Daoy (cell line): ENCODE results near the gene DCBLD1. TPM values are rescaled to one million over a fixed set of nuclear protein-coding genes. Genes with fewer than 3 reads are reported as not detected.

Experiments used
- DNase-seq: peaks from one replicate; pipeline ENCODE4 v3.0.0-alpha.2; 2015; ENCODE audit warnings: low read depth
- total RNA-seq: library from RNA; depleted of rRNA; stranded (reverse); fragments of >200 nt; shearing (Covaris generic); gene quantifications from 2 replicates; pipeline ENCODE4 v1.2.3, GENCODE V29; 2014

DCBLD1 gene
- total RNA-seq, 1 experiment from 2014 or later: 21.0 TPM

DNA sequence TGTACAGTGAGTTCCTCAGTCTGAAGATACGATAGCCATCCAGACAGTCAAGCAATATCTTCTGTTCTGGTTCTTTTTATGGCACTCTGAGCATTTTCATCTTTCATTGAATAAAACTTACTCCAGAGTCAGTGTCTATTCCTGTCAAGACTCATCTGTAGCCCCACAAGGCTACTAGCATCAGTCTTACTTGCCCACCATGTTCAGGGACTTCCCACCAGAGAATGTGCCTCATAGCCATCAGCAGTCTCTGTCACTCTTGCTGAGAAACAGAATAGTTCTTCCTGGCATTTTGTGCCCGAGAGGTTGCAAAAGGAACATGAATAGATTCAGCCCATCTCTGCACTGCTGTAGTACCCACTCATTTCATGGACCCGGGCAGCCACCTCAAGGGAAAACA, 12.7 kb upstream of the DCBLD1 start:
- DNase-seq: no peak

- no peak for DNase-seq
Measured at GRCh38 chr6:117472667-117473066, 9.8 kb upstream of the DCBLD1 start.

- no peak for DNase-seq
Measured at GRCh38 chr6:117473401-117473800, 9.1 kb upstream of the DCBLD1 start.

- DNase-seq: peak; percentile 28
Measured at GRCh38 chr6:117477988-117478852, 4.3 kb upstream of the DCBLD1 start.

GRCh38 chr6:117478853-117479231, 3.6 kb upstream of the DCBLD1 start:
- no peak for DNase-seq

GRCh38 chr6:117480651-117481050, 1.8 kb upstream of the DCBLD1 start:
- DNase-seq: no peak

DNA sequence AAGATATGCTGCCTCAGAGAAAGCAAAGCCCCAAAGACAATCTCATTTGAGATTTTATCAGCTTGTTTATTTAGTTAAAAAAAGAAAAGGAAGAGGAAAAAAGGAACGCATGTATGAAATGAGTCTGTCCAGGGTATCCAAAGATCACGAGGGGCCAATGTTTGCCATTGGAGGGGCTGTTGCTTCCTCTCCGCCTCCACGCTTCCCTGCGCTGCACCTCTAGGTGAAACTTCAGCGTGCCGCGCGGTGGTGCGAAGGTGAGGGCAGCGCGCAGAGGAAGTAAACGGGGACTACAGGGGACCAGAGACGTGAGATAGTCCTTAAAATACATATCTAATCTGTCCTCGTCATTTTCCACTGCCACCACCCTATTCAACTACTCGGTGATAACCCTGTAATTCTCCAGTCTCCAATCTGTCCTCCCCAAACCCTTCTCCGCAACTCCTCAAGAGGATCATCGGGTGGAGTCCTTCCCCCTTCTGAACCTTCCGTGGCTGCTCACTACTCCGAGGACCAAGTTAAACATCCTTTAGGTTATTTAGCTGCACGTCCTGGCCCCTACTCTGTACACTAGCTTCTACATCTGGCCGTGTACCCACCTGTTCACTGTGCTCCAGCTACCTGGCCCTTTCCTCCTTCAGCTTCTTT, 1.1 kb upstream of the DCBLD1 start:
- no peak for DNase-seq

GRCh38 chr6:117481926-117482239, 591 bp upstream of the DCBLD1 start:
- no peak for DNase-seq

- peak; percentile 67 for DNase-seq
Measured at GRCh38 chr6:117483004-117483644, 650 bp downstream of the DCBLD1 start.

DNA sequence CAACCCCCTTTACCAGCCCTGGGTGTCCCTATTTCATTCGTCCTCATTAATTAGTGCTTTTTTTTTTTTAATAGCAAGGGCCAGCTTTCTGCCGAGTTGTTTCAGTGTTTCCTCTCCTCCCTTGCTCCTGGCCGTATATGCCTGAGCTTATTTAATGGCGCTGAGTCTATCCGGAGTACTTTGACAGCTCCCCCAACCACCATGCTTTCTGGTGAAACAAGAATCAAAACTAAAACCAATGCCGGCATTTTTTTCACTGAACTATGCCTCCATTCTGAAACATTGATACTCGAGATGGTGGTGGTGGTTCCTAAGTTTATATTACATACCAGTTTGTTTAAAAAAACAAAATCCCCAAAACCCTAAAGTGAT, 1.2 kb downstream of the DCBLD1 start:
- peak; percentile 47 for DNase-seq

- DNase-seq: no peak
Measured at GRCh38 chr6:117484052-117484646, 1.7 kb downstream of the DCBLD1 start.

GRCh38 chr6:117485433-117485832, 3.0 kb downstream of the DCBLD1 start:
- DNase-seq: no peak

GRCh38 chr6:117487821-117488220, 5.3 kb downstream of the DCBLD1 start:
- no peak for DNase-seq

DNA sequence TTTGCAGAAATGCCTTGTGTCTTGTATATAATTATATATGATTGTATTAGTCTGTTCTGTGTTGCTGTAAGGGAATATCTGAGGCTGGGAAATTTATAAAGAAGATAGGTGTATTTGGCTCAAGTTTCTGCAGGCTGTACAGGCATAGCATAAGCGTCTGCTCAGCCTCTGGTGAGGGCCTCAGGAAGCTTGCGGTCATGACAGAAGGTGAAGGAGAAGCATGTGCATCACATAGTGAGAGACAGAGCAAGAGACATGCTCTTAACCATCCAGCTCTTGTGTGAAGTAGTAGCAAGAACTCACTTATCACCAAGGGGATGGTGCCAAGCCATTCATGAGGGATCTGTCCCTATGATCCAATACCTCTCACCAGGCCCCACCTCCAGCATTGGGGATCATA, 6.5 kb downstream of the DCBLD1 start:
- DNase-seq: no peak

- DNase-seq: no peak
Measured at GRCh38 chr6:117491916-117492315, 9.4 kb downstream of the DCBLD1 start.

GRCh38 chr6:117493470-117493869, 11.0 kb downstream of the DCBLD1 start:
- no peak for DNase-seq

- no peak for DNase-seq
Measured at GRCh38 chr6:117494283-117494682, 11.8 kb downstream of the DCBLD1 start.

GRCh38 chr6:117494694-117495318, 12.3 kb downstream of the DCBLD1 start:
- no peak for DNase-seq

DNA sequence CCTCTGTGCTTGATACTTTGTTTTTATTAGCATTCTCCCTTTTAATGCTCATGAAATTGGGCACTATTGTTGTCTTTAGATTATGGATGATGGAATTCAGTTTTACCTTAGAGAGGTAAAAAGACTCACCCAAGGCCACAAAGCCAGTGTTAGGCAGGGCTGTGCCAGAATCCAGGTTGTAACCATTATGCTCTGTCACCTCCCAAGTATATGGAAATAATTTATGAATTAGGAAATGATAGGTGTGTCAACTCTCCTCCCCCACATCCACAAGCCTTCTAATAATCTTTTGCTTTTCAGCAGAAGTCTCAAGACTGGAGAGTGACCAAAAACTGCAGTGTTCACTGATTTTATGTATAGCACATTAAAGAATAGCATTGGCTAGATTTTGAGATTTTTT, 13.0 kb downstream of the DCBLD1 start:
- DNase-seq: no peak

- DNase-seq: no peak
Measured at GRCh38 chr6:117495869-117496268, 13.4 kb downstream of the DCBLD1 start.

DNA sequence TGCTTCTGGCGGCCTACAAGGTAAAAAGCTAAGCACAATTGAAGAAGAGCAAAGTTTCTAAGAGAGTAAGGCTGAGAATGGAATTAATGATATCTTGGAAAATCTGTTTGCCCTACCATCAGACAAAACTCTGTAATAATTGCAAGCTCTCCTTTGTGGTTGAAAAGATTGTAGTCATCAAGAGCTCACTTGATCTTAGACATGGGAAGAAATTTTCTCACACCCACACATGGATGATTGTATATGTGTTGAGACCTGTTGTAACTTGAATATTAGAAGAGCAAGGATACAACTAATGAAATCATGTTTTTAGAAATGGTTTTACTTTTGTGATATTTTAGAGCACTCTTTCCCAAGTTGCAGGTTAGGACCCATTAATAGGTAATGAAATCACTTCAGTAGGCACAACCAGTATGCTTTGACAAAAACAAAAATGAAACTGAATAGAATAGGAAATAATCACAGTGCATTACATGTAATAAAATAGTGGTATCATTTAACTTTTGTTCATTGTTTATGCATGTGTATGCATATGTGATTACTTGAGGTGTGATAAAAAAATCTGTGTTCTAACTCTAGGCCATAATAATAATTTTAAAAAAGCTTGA, 14.0 kb downstream of the DCBLD1 start:
- peak; percentile 63 for DNase-seq

DNA sequence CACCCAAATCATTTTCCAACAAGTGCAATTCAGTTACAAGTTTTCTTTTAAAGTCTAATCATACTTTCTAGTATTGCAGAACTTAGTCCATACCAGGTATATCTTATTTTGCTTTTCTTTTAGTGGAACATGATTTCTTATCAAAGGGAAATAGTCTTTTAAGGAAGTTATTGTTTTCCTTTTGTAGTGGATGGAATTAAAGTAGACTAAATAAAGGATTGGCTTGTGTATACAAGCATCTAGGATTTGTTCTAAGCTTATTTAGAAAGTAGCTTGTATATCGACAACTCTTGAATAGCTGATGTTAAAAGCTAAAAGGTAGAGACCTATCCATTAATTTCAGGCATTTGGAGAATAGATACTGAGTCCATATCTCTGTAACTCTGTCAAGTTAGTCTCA, 14.8 kb downstream of the DCBLD1 start:
- no peak for DNase-seq
